WTC11 (cell line): ENCODE measurements around the gene LAMA2. TPM values are rescaled to one million over a fixed set of nuclear protein-coding genes. Genes with fewer than 3 reads are reported as not detected.

Source experiments
- ATAC-seq: fragments of 200-7000 bp; cut with Tn5 transposase; 2 replicates; pipeline ENCODE4 v1.10.0; 2021; ENCODE audit warnings: mild to moderate bottlenecking, moderate library complexity
- CTCF ChIA-PET: fragments of 300-600 bp; sonication (Branson Sonifier 250); formaldehyde crosslinking; loops from one replicate; lab custom pipeline; 2021; ENCODE audit warnings: antibody characterized with exemption; lab: Charles Lee
- POLR2A ChIA-PET: fragments of 350-600 bp; sonication (Branson Sonifier 250); formaldehyde crosslinking; loops from one replicate; lab custom pipeline; 2021; ENCODE audit warnings: antibody characterized with exemption; lab: Charles Lee
- DNase-seq: peaks from one replicate; pipeline ENCODE4 v3.0.0; 2021; ENCODE audit warnings: low spot score
- H3K27ac Mint-ChIP-seq: 2 replicates; pipeline ENCODE4 v1.8.0; 2021; ENCODE audit warnings: mixed read lengths
- H3K27me3 Mint-ChIP-seq: 2 replicates; pipeline ENCODE4 v1.8.0; 2021; ENCODE audit warnings: low read depth, mild to moderate bottlenecking, moderate library complexity, mixed read lengths
- H3K36me3 Mint-ChIP-seq: 2 replicates; pipeline ENCODE4 v1.8.0; 2021; ENCODE audit warnings: mixed read lengths
- H3K4me1 Mint-ChIP-seq: 2 replicates; pipeline ENCODE4 v1.8.0; 2022; ENCODE audit warnings: mixed read lengths
- H3K4me3 Mint-ChIP-seq: 2 replicates; pipeline ENCODE4 v1.8.0; 2021; ENCODE audit warnings: mild to moderate bottlenecking, moderate library complexity, mixed read lengths
- H3K9me3 Mint-ChIP-seq: 2 replicates; pipeline ENCODE4 v1.8.0; 2021; ENCODE audit warnings: mixed read lengths
- AR ChIP-seq: fragments of 250-450 bp; sonication (Bioruptor Pico); IDR thresholded peaks from 2 replicates; pipeline ENCODE4 v1.9.0; 2021; ENCODE audit warnings: mild to moderate bottlenecking
- ARID4B ChIP-seq: sonication (generic); formaldehyde crosslinking; IDR thresholded peaks from 2 replicates; pipeline ENCODE4 v1.8.0; 2023; ENCODE audit warnings: missing genetic modification reagents, mild to moderate bottlenecking, borderline replicate concordance
- ATF2 ChIP-seq: sonication (generic); formaldehyde crosslinking; IDR thresholded peaks from 2 replicates; pipeline ENCODE4 v1.8.1; 2022; ENCODE audit warnings: low read depth, missing genetic modification reagents, borderline replicate concordance
- CBFB ChIP-seq: sonication (generic); formaldehyde crosslinking; IDR thresholded peaks from 2 replicates; pipeline ENCODE4 v1.8.1; 2022; ENCODE audit warnings: mild to moderate bottlenecking, low read depth, missing genetic modification reagents
- CTCF ChIP-seq: fragments of 200-600 bp; IDR thresholded peaks from 2 replicates; pipeline ENCODE4 v1.8.0; 2022; ENCODE audit warnings: antibody characterized with exemption
- HMGA2 ChIP-seq: fragments of 250-450 bp; sonication (Bioruptor Pico); IDR thresholded peaks from 2 replicates; pipeline ENCODE4 v1.4.0; 2021; ENCODE audit warnings: mild to moderate bottlenecking, moderate library complexity
- IRF2 ChIP-seq: sonication (generic); formaldehyde crosslinking; IDR thresholded peaks from 2 replicates; pipeline ENCODE4 v1.8.0; 2022; ENCODE audit warnings: low read depth, missing genetic modification reagents, borderline replicate concordance
- MLX ChIP-seq: sonication (generic); formaldehyde crosslinking; IDR thresholded peaks from 2 replicates; pipeline ENCODE4 v1.8.1; 2023; ENCODE audit warnings: mild to moderate bottlenecking, missing genetic modification reagents, moderate library complexity
- NFATC4 ChIP-seq: fragments of 250-450 bp; sonication (Bioruptor Pico); IDR thresholded peaks from 2 replicates; pipeline ENCODE4 v1.9.0; 2021; ENCODE audit warnings: mild to moderate bottlenecking
- NR3C1 ChIP-seq: sonication (generic); formaldehyde crosslinking; conservative IDR thresholded peaks from 2 replicates; pipeline ENCODE4 v1.8.1; 2023; ENCODE audit warnings: low read depth, mild to moderate bottlenecking, missing genetic modification reagents
- SMAD4 ChIP-seq: sonication (generic); formaldehyde crosslinking; IDR thresholded peaks from 2 replicates; pipeline ENCODE4 v1.8.0; 2022; ENCODE audit warnings: mild to moderate bottlenecking, missing genetic modification reagents
- SOX15 ChIP-seq: fragments of 250-450 bp; sonication (Bioruptor Pico); IDR thresholded peaks from 2 replicates; pipeline ENCODE4 v1.9.0; 2021; ENCODE audit warnings: mild to moderate bottlenecking
- ZBTB21 ChIP-seq: sonication (generic); formaldehyde crosslinking; IDR thresholded peaks from 2 replicates; pipeline ENCODE4 v1.8.1; 2023; ENCODE audit warnings: mild to moderate bottlenecking, missing genetic modification reagents, borderline replicate concordance
- ZNF219 ChIP-seq: sonication (generic); formaldehyde crosslinking; IDR thresholded peaks from 2 replicates; pipeline ENCODE4 v1.8.0; 2023; ENCODE audit warnings: missing genetic modification reagents, mild to moderate bottlenecking, borderline replicate concordance
- ZNF317 ChIP-seq: sonication (generic); formaldehyde crosslinking; IDR thresholded peaks from 2 replicates; pipeline ENCODE4 v1.8.1; 2023; ENCODE audit warnings: low read depth, mild to moderate bottlenecking, moderate library complexity, missing genetic modification reagents, borderline replicate concordance
- ZNF416 ChIP-seq: fragments of 250-450 bp; sonication (Bioruptor Pico); IDR thresholded peaks from 2 replicates; pipeline ENCODE4 v1.9.0; 2021; ENCODE audit warnings: mild to moderate bottlenecking, inconsistent platforms
- ZNF423 ChIP-seq: fragments of 250-450 bp; sonication (Bioruptor Pico); IDR thresholded peaks from 2 replicates; pipeline ENCODE4 v2.1.2; 2022; ENCODE audit warnings: mild to moderate bottlenecking, moderate library complexity
- ZNF512 ChIP-seq: sonication (generic); formaldehyde crosslinking; IDR thresholded peaks from 2 replicates; pipeline ENCODE4 v1.8.1; 2022; ENCODE audit warnings: missing genetic modification reagents, borderline replicate concordance
- total RNA-seq: library from RNA; stranded (reverse); gene quantifications from 3 replicates; pipeline ENCODE4 v1.2.3, GENCODE V29; 2021

The LAMA2 gene
- total RNA-seq, 1 experiment from 2014 or later = 6.6 TPM

GRCh38 chr6:128964233-128964755, 81.4 kb downstream of the LAMA2 start:
- TF ChIP-seq NFATC4 (CRISPR knock-in tag) = no peak
- no peak for TF ChIP-seq ZNF219
- TF ChIP-seq ARID4B (CRISPR knock-in tag) = no peak
- no peak for TF ChIP-seq SOX15 (CRISPR knock-in tag)
- no peak for TF ChIP-seq HMGA2 (CRISPR knock-in tag)
- no peak for TF ChIP-seq AR (CRISPR knock-in tag)
- no peak for TF ChIP-seq ZBTB21
- no peak for TF ChIP-seq MLX
- no peak for TF ChIP-seq CBFB
- no peak for TF ChIP-seq IRF2 (CRISPR knock-in tag)
- no peak for TF ChIP-seq ZNF512
- no peak for TF ChIP-seq ZNF423 (CRISPR knock-in tag)
- TF ChIP-seq ZNF317 (CRISPR knock-in tag) = no peak
- TF ChIP-seq ATF2 (CRISPR knock-in tag) = no peak
- no peak for TF ChIP-seq NR3C1 (CRISPR knock-in tag)
- no peak for TF ChIP-seq ZNF416 (CRISPR knock-in tag)
- TF ChIP-seq SMAD4 (CRISPR knock-in tag) = no peak
- no peak for TF ChIP-seq CTCF
- TF ChIP-seq, all 79 proteins: peak for 0
- DNase-seq (no peak), ATAC-seq (no peak)
- POLR2A ChIA-PET = no interaction called here
- Mint-ChIP-seq H3K4me1 (peaks cover 23% of the 10 kb centered on the region), H3K4me3 (no peak overlapping the region), H3K36me3 (no peaks in the 10 kb centered on the region), H3K27me3 (no peaks in the 10 kb centered on the region), H3K27ac (no peak overlapping the region), H3K9me3 (no peaks in the 10 kb centered on the region)
- CTCF ChIA-PET = no interaction called here
